Motor neuron (in vitro differentiated cells): ENCODE results near the gene ASCC2. TPM values are rescaled to one million over a fixed set of nuclear protein-coding genes. Genes with fewer than 3 reads are reported as not detected.
A peak's percentile ranks its signal among the peaks of the same experiment; 100 is the strongest.
"Not testable (repeated sequence)": the region's sequence is repeated elsewhere in the genome, so short reads cannot be mapped to it uniquely, and the experiment has no call there.

Source experiments
- ATAC-seq, 8 experiments: fragments of 200-7000 bp; cut with Tn5 transposase; replicated peaks in 6 of 8; 2 replicates each; pipeline ENCODE4 v1.8.0; 2021; ENCODE audit warnings: mild to moderate bottlenecking in 8 of 8, moderate library complexity in 8 of 8
- H3K27ac ChIP-seq, 2 donors: fragments of 250-450 bp; sonication (Bioruptor Pico); 2 replicates each; pipeline ENCODE4 v1.9.0; 2021; ENCODE audit warnings: antibody characterized with exemption in 2 of 2, mild to moderate bottlenecking in 2 of 2, moderate library complexity in 1 of 2
- H3K4me1 ChIP-seq, 2 donors: fragments of 250-450 bp; sonication (Bioruptor Pico); replicated peaks in 1 of 2; 2 replicates each; pipeline ENCODE4 v1.6.1; 2021; ENCODE audit warnings: antibody characterized with exemption in 2 of 2, mild to moderate bottlenecking in 2 of 2, moderate library complexity in 1 of 2
- H3K4me3 ChIP-seq, 5 donors: fragments of 250-450 bp; sonication (Bioruptor Pico); 2 replicates each; pipeline ENCODE4 v1.9.0; 2021; ENCODE audit warnings: antibody characterized with exemption in 5 of 5, mild to moderate bottlenecking in 5 of 5, moderate library complexity in 4 of 5
- WGBS, 10 experiments: fragments of 450-650 bp; shearing (Covaris generic); methylation state at CpG; one replicate each; pipeline ENCODE4 v1.0.0; 2022; 5-methylcytosine and 5-hydroxymethylcytosine counted together
- in situ Hi-C, 9 experiments: fragments of 400-800 bp; cut with MboI; loops; one replicate each; pipeline ENCODE4 v1.15.0; 2021; ENCODE audit warnings: low sequenced_read_pairs in 9 of 9, low pct_unique_long_range_greater_than_20kb in 2 of 9; ENCODE audit not compliant: unreplicated experiment in 9 of 9
- total RNA-seq, 8 experiments: library from RNA; unstranded; fragments of 300-600 nt; gene quantifications; 2 replicates each; pipeline versions ENCODE4 v1.2.3 to v1.2.4, GENCODE V29; 2022

Gene ASCC2
- total RNA-seq, 8 experiments from 2014 or later, result 17.8 to 70.7 (median 35.2) TPM

- no peak overlapping the region for H3K27ac ChIP-seq
- H3K4me3 ChIP-seq, result no peak overlapping the region
- in situ Hi-C loops, result no loop called here
- no peak for ATAC-seq
- WGBS, 10 experiments, result 60 to 100% (median 89%) methylated on average over 1 to 6 of the region's 9 CpGs; no CpG with 5 or more reads in 3 of the 10 experiments
- H3K4me1 ChIP-seq, result no peaks in the 10 kb centered on the region
These were observed 82.2 kb downstream of the ASCC2 start for GRCh38 chr22:29755889-29756288.

GRCh38 chr22:29754658-29755395 lies 83.2 kb downstream of the ASCC2 start:
- 48 to 100% (median 90%) methylated on average over 1 to 4 of the region's 11 CpGs; no CpG with 5 or more reads in 5 of the 10 experiments for WGBS, 10 experiments
- in situ Hi-C loops, result not testable (repeated sequence)

DNA sequence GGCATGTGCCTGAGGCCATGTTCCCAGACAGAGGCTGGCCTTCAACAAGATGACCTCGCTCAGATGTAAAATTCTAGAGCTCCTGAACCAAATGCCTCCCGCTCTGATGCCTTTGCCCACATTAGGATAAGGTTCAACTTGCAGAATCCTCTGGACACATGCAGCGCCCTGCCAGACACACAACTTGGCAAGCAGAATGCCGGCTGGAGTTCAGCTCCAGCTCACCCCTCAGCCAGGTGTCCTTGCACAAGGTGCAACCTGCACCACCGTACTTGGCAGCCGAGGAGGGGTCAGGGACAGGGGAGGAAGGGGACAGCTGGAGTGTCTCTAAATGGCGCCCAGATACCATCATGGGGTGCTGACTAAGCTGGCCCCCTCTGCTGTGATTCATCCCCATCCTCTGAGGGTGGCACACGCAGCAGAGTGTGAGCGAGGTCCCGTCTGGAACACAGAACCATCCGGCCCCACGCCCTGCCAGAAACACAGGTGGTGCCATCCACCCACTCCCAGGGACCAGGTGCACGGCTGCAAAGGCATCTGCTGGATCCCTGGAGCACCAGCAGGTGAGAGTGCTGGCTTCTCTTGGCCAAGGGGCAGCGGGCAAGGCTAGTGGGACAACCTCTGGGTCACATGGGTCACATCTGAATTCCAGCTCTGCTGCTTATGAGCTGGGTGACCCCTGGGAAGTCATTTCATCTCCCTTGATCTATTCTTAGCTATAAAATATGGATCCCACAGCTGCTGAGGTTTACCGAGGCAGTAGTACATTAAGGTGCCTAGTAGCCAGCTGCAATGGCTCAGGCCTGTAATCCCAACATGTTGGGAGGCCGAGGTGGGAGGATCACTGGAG lies 84.0 kb downstream of the ASCC2 start:
- WGBS, 10 experiments, result 40 to 100% (median 85%) methylated on average over 1 to 4 of the region's 16 CpGs; no CpG with 5 or more reads in 3 of the 10 experiments
- Histone ChIP-seq H3K4me1 (no peaks in the 10 kb centered on the region), H3K4me3 (no peak overlapping the region), H3K27ac (no peak overlapping the region)
- no peak for ATAC-seq
- in situ Hi-C loops, result no loop called here

More at GRCh38 chr22:29754658-29755395, 83.2 kb downstream of the ASCC2 start:
- not testable (repeated sequence) for H3K27ac ChIP-seq, H3K4me3 ChIP-seq, ATAC-seq, H3K4me1 ChIP-seq

DNA sequence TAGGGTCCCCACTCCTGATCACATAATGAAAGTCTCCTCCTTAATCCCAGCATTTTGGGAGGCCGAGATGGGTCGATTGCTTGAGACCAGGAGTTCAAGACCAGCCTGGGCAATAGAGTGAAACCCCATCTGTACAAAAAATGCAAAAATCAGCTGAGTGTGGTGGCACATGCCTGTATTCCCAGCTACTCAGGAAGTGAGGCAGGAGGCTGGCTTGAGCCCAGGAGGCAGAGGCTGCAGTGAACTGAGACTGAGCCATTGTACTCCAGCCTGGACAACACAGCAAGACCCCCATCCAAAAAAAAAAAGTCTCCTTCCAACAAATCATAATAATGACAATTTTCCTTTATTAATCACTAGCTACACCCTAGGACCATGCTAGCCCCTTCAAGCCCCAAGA lies 86.4 kb downstream of the ASCC2 start:
- H3K27ac ChIP-seq, result no peak overlapping the region
- H3K4me3 ChIP-seq, result no peak overlapping the region
- H3K4me1 ChIP-seq, result no peaks in the 10 kb centered on the region
- in situ Hi-C loops, result no loop called here
- WGBS, 10 experiments, result 57 to 100% (median 92%) methylated on average over 1 to 2 of the region's 2 CpGs; no CpG with 5 or more reads in 3 of the 10 experiments
- no peak for ATAC-seq

DNA sequence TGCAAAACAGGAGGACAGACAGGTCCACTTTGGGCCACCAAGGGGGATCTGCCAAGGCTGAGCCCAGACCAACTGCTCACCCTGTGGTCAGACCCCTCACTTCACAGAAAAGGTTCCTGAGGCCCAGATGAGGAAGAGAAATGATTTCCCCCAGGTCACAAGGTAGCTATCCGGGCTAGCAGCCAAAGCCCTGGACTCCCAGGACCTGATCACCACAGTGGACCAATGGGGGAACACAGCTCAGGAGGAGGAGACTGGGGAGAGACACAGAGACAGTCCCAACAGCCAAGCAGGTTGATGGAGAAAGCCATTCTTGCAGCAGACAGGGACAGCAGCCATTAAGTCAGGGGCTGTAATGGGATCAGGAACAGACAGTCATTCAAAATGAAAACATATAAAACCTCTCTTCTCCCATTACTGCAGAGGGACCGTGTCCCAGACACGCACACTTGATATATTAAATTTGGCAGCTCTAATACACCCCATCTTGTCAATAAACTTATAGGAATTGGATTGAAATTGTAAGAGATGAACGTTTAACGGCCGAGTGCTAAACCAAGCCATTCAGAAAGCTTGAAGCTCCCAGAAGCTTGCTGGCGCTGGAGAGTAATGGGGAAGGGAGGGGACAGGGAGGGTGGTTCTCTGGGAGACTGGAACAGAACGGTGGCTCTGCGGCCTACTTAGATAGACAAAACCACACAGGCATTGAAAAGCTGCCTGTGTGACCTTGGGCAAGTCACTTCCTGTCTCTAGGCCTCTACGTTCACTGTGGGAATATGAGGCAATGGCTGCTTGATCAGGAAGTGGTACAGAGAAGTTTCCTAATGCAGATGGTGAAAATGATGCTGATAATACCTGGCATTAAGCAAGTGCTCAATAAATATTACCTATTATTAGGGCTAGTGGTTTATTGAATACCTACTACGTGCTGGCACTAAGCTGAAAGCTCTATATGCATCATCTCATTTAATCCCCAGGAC lies 87.2 kb downstream of the ASCC2 start:
- H3K4me3 ChIP-seq, result no peak overlapping the region
- in situ Hi-C loops, result no loop called here
- ATAC-seq, result no peak
- no peak overlapping the region for H3K27ac ChIP-seq
- H3K4me1 ChIP-seq, result no peaks in the 10 kb centered on the region
- WGBS, 10 experiments, result 67 to 97% (median 85%) methylated on average over 1 to 8 of the region's 11 CpGs; no CpG with 5 or more reads in 3 of the 10 experiments

GRCh38 chr22:29750029-29750428 lies 88.0 kb downstream of the ASCC2 start:
- Histone ChIP-seq H3K27ac (no peak overlapping the region), H3K4me3 (no peak overlapping the region), H3K4me1 (no peaks in the 10 kb centered on the region)
- in situ Hi-C loops, result no loop called here
- ATAC-seq, result no peak
- 80 to 100% (median 89%) methylated on average over 1 to 3 of the region's 3 CpGs; no CpG with 5 or more reads in 4 of the 10 experiments for WGBS, 10 experiments

DNA sequence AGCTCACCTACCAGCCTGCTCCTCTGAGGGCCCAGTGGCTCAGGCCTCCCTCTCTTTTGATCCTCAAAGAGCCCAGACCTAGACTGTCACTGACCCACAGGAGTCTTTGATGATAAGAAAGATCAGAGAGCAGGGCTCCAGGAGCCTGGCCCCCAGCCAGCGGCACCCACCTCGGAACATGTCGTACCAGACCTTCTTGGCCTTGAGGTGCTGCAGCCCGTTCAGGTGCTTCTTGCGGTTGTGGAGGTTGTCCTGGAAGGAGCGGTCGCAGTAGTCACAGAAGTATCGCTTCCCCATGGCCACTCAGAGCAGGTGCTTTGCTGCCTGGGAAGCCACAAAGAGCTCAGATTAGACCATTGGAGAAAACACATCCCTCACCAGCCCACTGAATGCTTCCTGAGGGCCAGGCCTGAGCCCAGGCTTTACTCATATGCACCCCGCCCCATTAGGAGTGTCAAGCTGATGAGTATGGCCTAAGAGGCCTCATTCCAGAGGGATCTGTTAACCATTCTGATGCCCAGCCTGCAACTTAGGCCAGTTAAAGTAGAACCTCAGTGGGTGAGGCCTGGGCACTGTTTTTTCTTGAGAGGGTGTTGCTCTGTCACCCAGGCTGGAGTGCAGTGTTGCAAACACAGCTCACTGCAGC lies 89.7 kb downstream of the ASCC2 start:
- Histone ChIP-seq H3K4me1 (no peaks in the 10 kb centered on the region), H3K4me3 (no peak overlapping the region), H3K27ac (no peak overlapping the region)
- peak in 2 of 8 experiments; percentile 51 for ATAC-seq
- in situ Hi-C loops, result no loop called here
- 20 to 100% (median 93%) methylated on average over 1 to 3 of the region's 9 CpGs; no CpG with 5 or more reads in 3 of the 10 experiments for WGBS, 10 experiments

DNA sequence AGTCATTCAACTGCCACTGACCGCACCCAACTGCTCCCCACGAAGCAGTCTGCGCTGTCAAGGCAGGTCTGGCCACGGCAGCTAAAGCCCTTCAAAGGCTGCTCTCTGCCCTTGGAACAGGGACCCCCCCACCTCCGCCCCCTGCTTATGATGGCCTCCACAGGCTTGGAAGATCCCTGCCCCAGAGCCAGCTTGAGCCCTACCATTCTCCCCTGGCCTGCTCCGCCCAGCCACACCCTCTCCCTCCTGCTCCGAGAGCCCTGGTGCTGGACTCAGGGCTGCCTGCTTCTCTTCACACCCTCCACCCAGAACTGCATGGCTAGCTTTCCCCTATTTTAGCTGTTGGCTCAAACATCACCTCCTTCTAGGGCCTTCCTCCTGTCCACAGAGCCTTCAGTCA lies 90.2 kb downstream of the ASCC2 start:
- no peak overlapping the region for H3K27ac ChIP-seq
- in situ Hi-C loops, result no loop called here
- WGBS, 10 experiments, result 73 to 100% (median 94%) methylated on average over 2 to 3 of the region's 7 CpGs; no CpG with 5 or more reads in 7 of the 10 experiments
- ATAC-seq, result peak in 1 of 8 experiments; percentile 59
- H3K4me1 ChIP-seq, result no peaks in the 10 kb centered on the region
- H3K4me3 ChIP-seq, result no peak overlapping the region

- in situ Hi-C loops, result no loop called here
- H3K27ac ChIP-seq, result no peak overlapping the region
- no peak overlapping the region for H3K4me3 ChIP-seq
- 85 to 100% methylated on average over 1 to 4 of the region's 8 CpGs; no CpG with 5 or more reads in 8 of the 10 experiments for WGBS, 10 experiments
- no peaks in the 10 kb centered on the region for H3K4me1 ChIP-seq
- ATAC-seq, result no peak
These were observed 93.2 kb downstream of the ASCC2 start for GRCh38 chr22:29744902-29745301.

- H3K27ac ChIP-seq, result no peak overlapping the region
- no peak for ATAC-seq
- no peaks in the 10 kb centered on the region for H3K4me1 ChIP-seq
- WGBS, 10 experiments, result 60 to 95% (median 80%) methylated on average over 1 to 8 of the region's 13 CpGs; no CpG with 5 or more reads in 3 of the 10 experiments
- no peak overlapping the region for H3K4me3 ChIP-seq
- in situ Hi-C loops, result no loop called here
These were observed 95.7 kb downstream of the ASCC2 start for GRCh38 chr22:29742326-29742725.

GRCh38 chr22:29741926-29742325 lies 96.1 kb downstream of the ASCC2 start:
- in situ Hi-C loops, result no loop called here
- Histone ChIP-seq H3K4me3 (no peak overlapping the region), H3K4me1 (no peaks in the 10 kb centered on the region), H3K27ac (no peak overlapping the region)
- 33 to 100% (median 100%) methylated on average over 1 of the region's 2 CpGs; no CpG with 5 or more reads in 6 of the 10 experiments for WGBS, 10 experiments
- peak in 2 of 8 experiments; percentile 24 to 61 for ATAC-seq

DNA sequence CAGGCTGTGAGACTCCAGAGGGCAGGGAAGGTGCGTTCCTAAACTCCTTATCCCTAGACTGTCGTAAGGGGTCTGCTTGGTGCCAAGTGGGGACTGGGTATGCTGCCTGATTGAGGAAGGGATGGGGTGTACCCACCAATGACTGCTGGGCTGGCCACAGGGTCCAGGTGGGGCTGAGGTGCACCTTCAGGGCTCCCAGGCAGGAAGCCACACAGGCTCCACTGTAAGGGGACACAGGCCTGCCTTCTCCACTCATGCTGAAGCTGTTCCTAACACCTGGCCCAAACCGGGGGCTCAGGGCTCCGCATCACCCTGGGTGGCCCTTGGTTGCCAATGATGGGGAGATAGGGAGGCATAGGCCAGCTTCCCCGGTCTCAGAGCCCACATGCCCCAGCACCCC lies 97.9 kb downstream of the ASCC2 start:
- WGBS, 10 experiments, result 90 to 100% (median 100%) methylated on average over 1 to 2 of the region's 5 CpGs; no CpG with 5 or more reads in 6 of the 10 experiments
- no peak for ATAC-seq
- in situ Hi-C loops, result no loop called here
- H3K27ac ChIP-seq, result no peak overlapping the region
- no peak overlapping the region for H3K4me3 ChIP-seq
- H3K4me1 ChIP-seq, result peaks cover under 1 to 3% of the 10 kb centered on the region in 2 donors
